RWPE2 (cell line): ENCODE data around the gene ANO3.

ENCODE experiments used
- ATAC-seq: fragments of 200-7000 bp; cut with Tn5 transposase; 3 replicates; pipeline ENCODE4 v1.9.1; 2021; ENCODE audit warnings: low read depth
- DNase-seq: peaks from one replicate; pipeline ENCODE4 v3.0.0-alpha.2; 2020; ENCODE audit warnings: low spot score
- H3K27ac ChIP-seq: fragments of 450-650 bp; 2 replicates; pipeline ENCODE4 v1.5.1; 2017; ENCODE audit warnings: mild to moderate bottlenecking; ENCODE audit not compliant: poor library complexity, severe bottlenecking
- H3K27me3 ChIP-seq: fragments of 250-450 bp; sonication (Bioruptor Pico); 2 replicates; pipeline ENCODE4 v1.5.1; 2021; ENCODE audit warnings: mild to moderate bottlenecking, moderate library complexity; ENCODE audit not compliant: insufficient read depth, poor library complexity, severe bottlenecking
- H3K36me3 ChIP-seq: fragments of 250-450 bp; sonication (Bioruptor Pico); 2 replicates; pipeline ENCODE4 v1.5.1; 2020; ENCODE audit warnings: low read depth, mild to moderate bottlenecking, moderate library complexity
- H3K4me1 ChIP-seq: fragments of 250-450 bp; sonication (Bioruptor Pico); 2 replicates; pipeline ENCODE4 v1.5.1; 2021; ENCODE audit warnings: mild to moderate bottlenecking, moderate library complexity; ENCODE audit not compliant: insufficient read depth, poor library complexity, severe bottlenecking
- H3K4me3 ChIP-seq: fragments of 250-450 bp; sonication (Bioruptor Pico); 2 replicates; pipeline ENCODE4 v1.5.1; 2021; ENCODE audit warnings: mild to moderate bottlenecking, moderate library complexity; ENCODE audit not compliant: severe bottlenecking
- H3K9me3 ChIP-seq: fragments of 250-450 bp; sonication (Bioruptor Pico); 2 replicates; pipeline ENCODE4 v1.5.1; 2021; ENCODE audit warnings: mild to moderate bottlenecking, moderate library complexity; ENCODE audit not compliant: severe bottlenecking
- CTCF ChIP-seq: fragments of 450-650 bp; IDR thresholded peaks from one replicate; pipeline ENCODE4 v1.5.1; 2017; ENCODE audit warnings: mild to moderate bottlenecking, moderate library complexity; ENCODE audit not compliant: poor library complexity, severe bottlenecking

The ANO3 gene

DNA sequence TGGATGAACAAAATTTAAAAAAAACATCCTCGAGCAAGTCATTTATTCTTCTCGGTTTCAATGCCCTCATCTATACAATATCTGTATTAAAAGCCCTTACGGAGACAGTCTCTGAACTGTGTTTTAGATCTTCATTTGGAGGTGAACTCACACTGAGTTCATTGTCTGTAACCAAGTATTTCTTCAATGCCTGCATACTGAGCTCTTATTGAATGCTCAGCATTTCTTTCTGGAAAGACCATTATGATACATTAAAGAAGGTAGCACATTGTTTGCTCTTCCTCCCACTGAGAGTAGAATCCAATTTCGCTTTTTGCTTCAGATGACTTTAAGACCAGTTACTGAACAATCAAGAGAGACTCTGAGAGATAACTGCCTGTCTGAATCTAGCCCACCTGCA lies 1.7 kb upstream of the ANO3 start:
- H3K9me3 ChIP-seq, result no peaks in the 10 kb centered on the region
- no peaks in the 10 kb centered on the region for H3K36me3 ChIP-seq
- H3K4me1 ChIP-seq, result no peaks in the 10 kb centered on the region
- H3K27ac ChIP-seq, result no peak overlapping the region
- H3K4me3 ChIP-seq, result no peak overlapping the region
- peaks cover 46% of the 10 kb centered on the region for H3K27me3 ChIP-seq
- DNase-seq (no peak), ATAC-seq (no peak)
- TF ChIP-seq CTCF, result no peak

- Histone ChIP-seq H3K27me3 (peaks cover 51% of the 10 kb centered on the region), H3K4me1 (no peaks in the 10 kb centered on the region), H3K9me3 (no peaks in the 10 kb centered on the region), H3K27ac (no peak overlapping the region), H3K36me3 (no peaks in the 10 kb centered on the region), H3K4me3 (no peak overlapping the region)
- no peak for ATAC-seq
- TF ChIP-seq CTCF, result no peak
- no peak for DNase-seq
These were observed 614 bp downstream of the ANO3 start for GRCh38 chr11:26332572-26332915.

DNA sequence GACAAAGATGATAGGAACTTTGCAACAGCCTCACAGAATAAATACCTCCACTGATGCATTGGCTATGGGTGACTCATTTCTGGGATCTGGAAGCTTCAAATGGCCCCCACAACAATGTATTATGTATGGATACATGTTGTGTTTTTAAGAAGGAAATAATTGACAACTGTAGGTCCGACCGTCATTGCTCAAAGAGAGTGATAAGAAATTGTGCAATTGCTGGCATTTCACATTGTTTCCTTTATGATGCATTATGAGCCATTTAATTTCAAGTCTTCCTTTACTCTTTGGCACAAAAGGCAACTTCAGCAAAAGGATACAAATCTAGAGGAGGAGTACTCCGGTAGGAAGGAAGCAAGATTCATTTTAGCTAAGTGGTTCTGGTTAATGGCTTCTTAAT lies 2.0 kb downstream of the ANO3 start:
- no peak for TF ChIP-seq CTCF
- Histone ChIP-seq H3K4me1 (no peaks in the 10 kb centered on the region), H3K27ac (no peak overlapping the region), H3K27me3 (peaks cover 51% of the 10 kb centered on the region), H3K4me3 (no peak overlapping the region), H3K36me3 (no peaks in the 10 kb centered on the region), H3K9me3 (no peaks in the 10 kb centered on the region)
- no peak for ATAC-seq
- DNase-seq, result no peak

GRCh38 chr11:26335903-26336302 lies 4.0 kb downstream of the ANO3 start:
- Histone ChIP-seq H3K27me3 (peaks cover 43% of the 10 kb centered on the region), H3K4me3 (no peak overlapping the region), H3K27ac (no peak overlapping the region), H3K36me3 (no peaks in the 10 kb centered on the region), H3K9me3 (no peaks in the 10 kb centered on the region), H3K4me1 (no peaks in the 10 kb centered on the region)
- TF ChIP-seq CTCF, result no peak
- ATAC-seq, result no peak
- DNase-seq, result no peak

DNA sequence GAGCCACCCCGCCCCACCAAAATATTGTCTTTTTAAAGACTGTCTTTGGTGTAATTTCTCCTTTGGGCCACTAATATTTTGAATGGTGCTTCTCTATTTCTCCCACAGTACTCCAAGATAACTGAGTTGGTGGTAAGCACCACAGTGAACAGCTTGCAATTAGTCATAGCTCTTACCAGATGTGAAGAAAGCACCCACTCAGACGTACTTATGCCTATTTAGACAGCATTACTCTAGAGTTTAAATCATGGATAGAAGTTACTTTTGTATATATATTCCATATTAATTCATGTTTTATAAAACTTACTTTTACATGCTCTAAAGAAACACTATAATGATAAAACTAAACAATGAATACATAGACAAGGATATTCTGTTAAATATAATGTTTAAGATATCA lies 12.7 kb downstream of the ANO3 start:
- no peaks in the 10 kb centered on the region for H3K9me3 ChIP-seq
- ATAC-seq (no peak), DNase-seq (no peak)
- peaks cover 4% of the 10 kb centered on the region for H3K27me3 ChIP-seq
- TF ChIP-seq CTCF, result no peak
- H3K36me3 ChIP-seq, result no peaks in the 10 kb centered on the region
- no peak overlapping the region for H3K27ac ChIP-seq
- no peak overlapping the region for H3K4me3 ChIP-seq
- H3K4me1 ChIP-seq, result no peaks in the 10 kb centered on the region
